Muscle layer of colon (tissue), 2 donors: ENCODE results near the gene PHLDB1.

Experiments
- H3K27ac ChIP-seq: one replicate; pipeline ENCODE4 v1.7.0; 2013; ENCODE audit warnings: low read depth, mild to moderate bottlenecking, low read length, moderate library complexity
- H3K27me3 ChIP-seq, 2 donors: one replicate each; pipeline ENCODE4 v1.7.0; 2013; ENCODE audit warnings: low read length in 2 of 2, mild to moderate bottlenecking in 2 of 2; ENCODE audit not compliant: insufficient read depth in 2 of 2, control insufficient read depth in 1 of 2
- H3K36me3 ChIP-seq: one replicate; pipeline ENCODE4 v1.7.0; 2013; ENCODE audit warnings: mild to moderate bottlenecking, low read length; ENCODE audit not compliant: insufficient read depth
- H3K4me1 ChIP-seq: one replicate; pipeline ENCODE4 v1.7.0; 2013; ENCODE audit warnings: mild to moderate bottlenecking, low read length; ENCODE audit not compliant: insufficient read depth
- H3K4me3 ChIP-seq, 2 donors: one replicate each; pipeline ENCODE4 v1.7.0; 2013; ENCODE audit warnings: low read length in 2 of 2, low read depth in 1 of 2, mild to moderate bottlenecking in 1 of 2, moderate library complexity in 1 of 2
- H3K9ac ChIP-seq: one replicate; pipeline ENCODE4 v1.7.0; 2013; ENCODE audit warnings: low read length
- H3K9me3 ChIP-seq: one replicate; pipeline ENCODE4 v1.7.0; 2013; ENCODE audit warnings: mild to moderate bottlenecking, low read length
- donor health status: abdominal sarcoma.
- donor health status: Adenocarcinoma of cecum.

The PHLDB1 gene

GRCh38 chr11:118635642-118636041 is 28.2 kb downstream of the PHLDB1 start:
- H3K4me1 ChIP-seq, result peaks cover 41% of the 10 kb centered on the region
- no peaks in the 10 kb centered on the region for H3K27me3 ChIP-seq
- peak overlapping the region; percentile 82 for H3K27ac ChIP-seq
- H3K9ac ChIP-seq, result no peak overlapping the region
- H3K4me3 ChIP-seq, result no peak overlapping the region
- H3K9me3 ChIP-seq, result no peaks in the 10 kb centered on the region
- peaks cover 48% of the 10 kb centered on the region for H3K36me3 ChIP-seq

GRCh38 chr11:118636569-118637290 is 29.3 kb downstream of the PHLDB1 start:
- Histone ChIP-seq H3K4me3 (no peak overlapping the region), H3K9me3 (no peaks in the 10 kb centered on the region), H3K4me1 (peaks cover 47% of the 10 kb centered on the region), H3K27ac (no peak overlapping the region), H3K36me3 (peaks cover 47% of the 10 kb centered on the region), H3K9ac (no peak overlapping the region), H3K27me3 (no peaks in the 10 kb centered on the region)

- no peak overlapping the region for H3K4me3 ChIP-seq
- H3K9me3 ChIP-seq, result no peaks in the 10 kb centered on the region
- H3K4me1 ChIP-seq, result peaks cover 37% of the 10 kb centered on the region
- H3K36me3 ChIP-seq, result peaks cover 53% of the 10 kb centered on the region
- H3K9ac ChIP-seq, result no peak overlapping the region
- H3K27me3 ChIP-seq, result no peaks in the 10 kb centered on the region
- H3K27ac ChIP-seq, result no peak overlapping the region
Observed at GRCh38 chr11:118638726-118639125, 31.3 kb downstream of the PHLDB1 start.

GRCh38 chr11:118639899-118640298 is 32.5 kb downstream of the PHLDB1 start:
- no peaks in the 10 kb centered on the region for H3K9me3 ChIP-seq
- no peaks in the 10 kb centered on the region for H3K27me3 ChIP-seq
- peaks cover 62% of the 10 kb centered on the region for H3K36me3 ChIP-seq
- H3K27ac ChIP-seq, result no peak overlapping the region
- H3K9ac ChIP-seq, result no peak overlapping the region
- peak overlapping the region in 1 of 2 donors; percentile 6 for H3K4me3 ChIP-seq
- peaks cover 28% of the 10 kb centered on the region for H3K4me1 ChIP-seq

- Histone ChIP-seq H3K4me3 (peak overlapping the region in 1 of 2 donors; percentile 6), H3K27ac (peak overlapping the region; percentile 9), H3K9me3 (no peaks in the 10 kb centered on the region), H3K9ac (no peak overlapping the region), H3K27me3 (no peaks in the 10 kb centered on the region), H3K36me3 (peaks cover 67% of the 10 kb centered on the region), H3K4me1 (peaks cover 22% of the 10 kb centered on the region)
Observed at GRCh38 chr11:118640332-118641154, 33.1 kb downstream of the PHLDB1 start.

- H3K27ac ChIP-seq, result no peak overlapping the region
- no peaks in the 10 kb centered on the region for H3K9me3 ChIP-seq
- H3K4me1 ChIP-seq, result peaks cover 16% of the 10 kb centered on the region
- no peaks in the 10 kb centered on the region for H3K27me3 ChIP-seq
- no peak overlapping the region for H3K9ac ChIP-seq
- peaks cover 69% of the 10 kb centered on the region for H3K36me3 ChIP-seq
- no peak overlapping the region for H3K4me3 ChIP-seq
Observed at GRCh38 chr11:118641397-118642019, 34.1 kb downstream of the PHLDB1 start.

- no peaks in the 10 kb centered on the region for H3K27me3 ChIP-seq
- peaks cover 76% of the 10 kb centered on the region for H3K36me3 ChIP-seq
- H3K9me3 ChIP-seq, result no peaks in the 10 kb centered on the region
- no peak overlapping the region for H3K9ac ChIP-seq
- H3K27ac ChIP-seq, result no peak overlapping the region
- no peak overlapping the region for H3K4me3 ChIP-seq
- H3K4me1 ChIP-seq, result peaks cover 12% of the 10 kb centered on the region
Observed at GRCh38 chr11:118643142-118643994, 36.0 kb downstream of the PHLDB1 start.

- Histone ChIP-seq H3K4me1 (peaks cover 12% of the 10 kb centered on the region), H3K27me3 (no peaks in the 10 kb centered on the region), H3K36me3 (peaks cover 82% of the 10 kb centered on the region), H3K9me3 (no peaks in the 10 kb centered on the region), H3K27ac (no peak overlapping the region), H3K9ac (no peak overlapping the region), H3K4me3 (no peak overlapping the region)
Observed at GRCh38 chr11:118643995-118644345, 36.6 kb downstream of the PHLDB1 start.

- H3K4me1 ChIP-seq, result peaks cover 12% of the 10 kb centered on the region
- no peaks in the 10 kb centered on the region for H3K27me3 ChIP-seq
- H3K4me3 ChIP-seq, result no peak overlapping the region
Observed at GRCh38 chr11:118644496-118644895, 37.1 kb downstream of the PHLDB1 start.

GRCh38 chr11:118645066-118645715 is 37.8 kb downstream of the PHLDB1 start:
- peaks cover 90% of the 10 kb centered on the region for H3K36me3 ChIP-seq
- no peak overlapping the region for H3K9ac ChIP-seq
- H3K27me3 ChIP-seq, result no peaks in the 10 kb centered on the region
- no peaks in the 10 kb centered on the region for H3K9me3 ChIP-seq
- no peak overlapping the region for H3K4me3 ChIP-seq
- H3K4me1 ChIP-seq, result peaks cover 11% of the 10 kb centered on the region
- no peak overlapping the region for H3K27ac ChIP-seq

More at GRCh38 chr11:118644496-118644895, 37.1 kb downstream of the PHLDB1 start:
- Histone ChIP-seq H3K9me3 (no peaks in the 10 kb centered on the region), H3K27ac (no peak overlapping the region), H3K9ac (no peak overlapping the region), H3K36me3 (peaks cover 88% of the 10 kb centered on the region)
